NCI-H2107 treated with DMSO at 0.1 percent for 48 hours (cell line): Measurements from ENCODE around the gene MYL12A.
"Not testable (repeated sequence)": the region's sequence is repeated elsewhere in the genome, so short reads cannot be mapped to it uniquely, and the experiment has no call there.

Experiments
- DNase-seq: peaks from one replicate; lab custom pipeline; 2025; ENCODE audit not compliant: unreplicated experiment; lab: John Stamatoyannopoulos, UW

Gene MYL12A

DNA sequence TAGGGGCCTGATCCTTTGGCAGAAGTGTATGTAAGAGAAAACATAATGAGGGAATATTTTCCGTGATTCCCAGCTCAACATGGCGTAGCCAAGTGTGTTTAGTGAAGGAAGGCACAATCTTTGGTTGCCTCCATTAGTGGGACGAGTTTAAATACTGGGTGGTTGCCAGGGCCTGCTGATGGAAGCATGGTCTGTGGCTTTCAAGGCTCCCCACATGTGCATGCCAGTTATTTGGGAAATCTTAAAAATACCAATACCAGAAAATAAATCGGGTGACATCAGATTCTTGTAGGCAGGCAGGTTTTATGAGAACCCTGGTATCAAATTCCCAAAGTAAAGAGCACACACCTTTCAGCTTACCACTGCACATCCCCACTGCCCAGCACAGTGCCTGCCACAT lies 7.1 kb downstream of the MYL12A start:
- no peak for DNase-seq

DNA sequence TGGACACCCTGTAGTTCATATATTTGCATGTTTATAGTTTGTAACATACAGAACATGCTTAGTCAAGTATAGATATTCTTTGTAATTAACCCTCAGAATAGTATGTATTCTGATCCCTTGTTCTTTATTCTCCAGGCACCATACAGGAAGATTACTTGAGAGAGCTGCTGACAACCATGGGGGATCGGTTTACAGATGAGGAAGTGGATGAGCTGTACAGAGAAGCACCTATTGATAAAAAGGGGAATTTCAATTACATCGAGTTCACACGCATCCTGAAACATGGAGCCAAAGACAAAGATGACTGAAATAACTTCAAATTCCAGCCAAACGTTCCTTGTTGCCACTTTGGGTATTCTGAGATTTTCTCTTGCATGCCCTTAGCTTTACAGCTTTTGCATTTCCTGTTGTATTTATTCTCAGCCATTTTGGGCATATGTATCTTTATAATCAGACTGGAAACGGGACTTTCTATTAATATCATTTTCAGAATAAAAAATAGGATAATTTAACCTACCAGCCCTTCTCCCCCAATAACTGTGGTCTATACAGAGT lies 8.1 kb downstream of the MYL12A start:
- no peak for DNase-seq

- no peak for DNase-seq
Measured at GRCh38 chr18:3256693-3257626, 9.4 kb downstream of the MYL12A start.

- DNase-seq, result no peak
Measured at GRCh38 chr18:3257627-3258120, 10.1 kb downstream of the MYL12A start.

GRCh38 chr18:3260995-3261372 lies 13.4 kb downstream of the MYL12A start:
- no peak for DNase-seq

- DNase-seq, result peak; percentile 35
Measured at GRCh38 chr18:3261373-3262233, 14.0 kb downstream of the MYL12A start, which contains the start of gene MYL12B. Gene MYL12B (plus strand): TSS chr18:3262133. CDS start chr18:3272899, 10,766 bp downstream.

DNA sequence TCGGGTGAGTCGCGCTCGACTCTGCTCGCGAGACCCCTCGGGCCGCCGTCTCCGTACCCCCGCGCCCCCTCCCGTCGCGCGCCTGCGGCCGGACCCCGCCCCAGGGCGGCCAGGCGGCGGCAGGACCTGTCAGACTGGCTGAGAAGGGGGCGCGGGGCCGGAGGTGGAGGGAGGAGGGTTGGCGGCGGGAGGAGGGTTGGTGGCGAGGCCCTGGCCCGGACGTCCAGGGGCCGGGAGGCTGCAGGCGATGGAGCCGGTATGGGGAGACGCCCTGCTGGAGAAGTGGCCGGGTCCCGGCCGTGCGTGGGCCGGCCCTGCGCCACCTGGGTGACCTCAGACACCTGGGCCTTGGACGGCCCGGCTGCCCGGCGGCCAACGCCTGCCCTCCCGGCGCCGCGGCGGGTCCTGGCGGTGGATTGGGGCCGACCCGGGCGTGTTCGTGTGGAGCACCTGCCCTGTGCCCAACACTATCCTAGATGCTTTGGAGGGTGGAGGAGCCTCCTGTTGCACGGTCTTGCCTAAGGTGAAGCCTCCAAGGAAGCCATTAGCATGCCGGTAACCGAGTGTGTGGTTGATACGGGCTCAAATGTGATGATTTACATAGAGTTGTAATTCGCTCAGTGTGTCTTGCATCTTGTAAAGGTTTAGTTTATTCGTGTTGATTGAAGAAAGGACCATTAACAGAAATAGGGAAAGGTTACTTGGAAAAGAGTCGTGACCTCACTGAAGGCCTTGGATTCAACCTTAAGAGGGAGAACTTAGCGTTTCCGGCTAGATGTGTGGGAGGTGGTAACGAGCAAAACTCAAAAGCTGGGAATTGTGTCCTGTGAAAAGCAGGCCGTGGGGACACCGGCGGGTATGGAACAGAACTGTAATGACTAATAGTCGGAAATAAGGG lies 14.9 kb downstream of the MYL12A start:
- no peak for DNase-seq

GRCh38 chr18:3263132-3263700 lies 15.6 kb downstream of the MYL12A start:
- DNase-seq, result no peak

- DNase-seq, result no peak
Measured at GRCh38 chr18:3264362-3264761, 16.8 kb downstream of the MYL12A start.

DNA sequence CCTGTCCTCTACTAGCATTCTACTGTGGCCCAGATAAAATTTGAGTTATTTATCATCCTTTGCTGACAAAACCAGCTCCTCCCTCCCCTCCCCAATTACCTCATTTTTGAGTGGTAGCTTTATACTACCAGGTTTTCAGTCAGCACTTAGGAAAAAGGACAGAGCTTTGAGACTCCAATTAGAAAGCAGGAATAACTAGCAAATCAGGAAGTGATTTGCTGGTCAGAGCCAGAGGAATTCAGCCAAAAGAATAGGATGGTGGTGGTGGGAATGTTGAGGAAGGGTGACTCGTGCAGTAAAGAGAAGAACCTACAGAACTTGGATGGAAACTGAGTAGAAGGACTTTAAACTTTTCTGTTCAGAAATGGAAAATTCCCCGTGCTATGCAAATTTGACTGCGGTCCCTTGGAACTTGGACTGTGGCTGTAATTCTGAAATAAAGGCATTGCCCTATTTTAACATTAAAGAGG lies 18.0 kb downstream of the MYL12A start:
- no peak for DNase-seq

GRCh38 chr18:3266062-3266608 lies 18.5 kb downstream of the MYL12A start:
- no peak for DNase-seq

DNA sequence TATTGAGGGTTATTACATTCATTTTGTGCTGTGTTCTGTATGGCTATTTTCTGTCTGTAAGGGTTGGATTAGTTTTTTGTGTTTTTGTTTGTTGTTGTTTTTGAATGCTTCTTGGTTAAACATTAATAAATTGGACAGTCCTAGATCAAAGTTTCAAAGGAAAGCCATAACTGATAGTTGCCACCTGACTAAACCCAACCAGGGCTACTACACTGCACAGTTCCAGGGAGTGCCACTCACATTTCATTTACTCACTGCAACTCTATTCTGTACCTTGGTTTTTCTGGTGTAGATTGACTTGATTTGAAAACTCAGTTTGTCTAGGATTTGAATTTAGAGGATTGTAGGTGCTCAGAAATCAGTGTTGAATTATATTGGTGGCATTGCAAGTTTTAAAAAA lies 20.7 kb downstream of the MYL12A start:
- no peak for DNase-seq

- DNase-seq, result no peak
Measured at GRCh38 chr18:3269241-3269913, 21.8 kb downstream of the MYL12A start.

GRCh38 chr18:3269914-3270299 lies 22.3 kb downstream of the MYL12A start:
- no peak for DNase-seq

DNA sequence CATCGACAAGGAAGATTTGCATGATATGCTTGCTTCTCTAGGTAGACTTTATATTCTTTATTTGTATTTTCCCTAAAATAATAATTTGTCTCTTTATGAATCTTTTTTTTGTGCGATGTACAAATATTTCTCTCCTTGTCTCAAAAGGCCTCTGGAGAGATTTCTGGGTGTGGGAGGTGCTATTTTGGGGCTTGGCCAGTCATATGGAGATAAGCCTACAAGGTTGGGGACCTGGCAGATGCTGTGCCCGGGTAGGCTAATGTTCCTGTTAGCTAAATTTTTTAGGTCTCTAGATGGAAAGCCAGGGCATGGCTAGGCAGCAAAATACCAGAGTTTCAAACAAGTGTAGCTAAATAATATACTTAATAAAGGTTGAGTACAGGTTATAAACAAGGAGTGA lies 25.4 kb downstream of the MYL12A start:
- DNase-seq, result no peak

DNA sequence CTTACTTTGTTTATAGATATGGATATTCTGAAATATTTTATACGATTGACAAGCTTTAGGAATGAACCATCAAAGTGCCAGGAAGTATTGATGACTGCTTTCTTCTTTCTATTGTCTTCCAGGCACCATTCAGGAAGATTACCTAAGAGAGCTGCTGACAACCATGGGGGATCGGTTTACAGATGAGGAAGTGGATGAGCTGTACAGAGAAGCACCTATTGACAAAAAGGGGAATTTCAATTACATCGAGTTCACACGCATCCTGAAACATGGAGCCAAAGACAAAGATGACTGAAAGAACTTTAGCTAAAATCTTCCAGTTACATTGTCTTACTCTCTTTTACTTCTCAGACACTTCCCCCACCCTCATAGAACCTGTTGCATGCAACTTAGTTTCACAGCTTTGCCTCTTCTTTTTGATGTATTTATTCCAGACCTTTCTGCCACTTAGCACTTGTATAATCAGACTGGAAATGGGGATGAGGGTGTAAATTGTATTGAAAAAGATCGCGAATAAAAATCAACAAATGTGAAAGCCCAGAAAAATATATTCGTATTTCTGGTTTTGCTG lies 30.1 kb downstream of the MYL12A start:
- not testable (repeated sequence) for DNase-seq

DNA sequence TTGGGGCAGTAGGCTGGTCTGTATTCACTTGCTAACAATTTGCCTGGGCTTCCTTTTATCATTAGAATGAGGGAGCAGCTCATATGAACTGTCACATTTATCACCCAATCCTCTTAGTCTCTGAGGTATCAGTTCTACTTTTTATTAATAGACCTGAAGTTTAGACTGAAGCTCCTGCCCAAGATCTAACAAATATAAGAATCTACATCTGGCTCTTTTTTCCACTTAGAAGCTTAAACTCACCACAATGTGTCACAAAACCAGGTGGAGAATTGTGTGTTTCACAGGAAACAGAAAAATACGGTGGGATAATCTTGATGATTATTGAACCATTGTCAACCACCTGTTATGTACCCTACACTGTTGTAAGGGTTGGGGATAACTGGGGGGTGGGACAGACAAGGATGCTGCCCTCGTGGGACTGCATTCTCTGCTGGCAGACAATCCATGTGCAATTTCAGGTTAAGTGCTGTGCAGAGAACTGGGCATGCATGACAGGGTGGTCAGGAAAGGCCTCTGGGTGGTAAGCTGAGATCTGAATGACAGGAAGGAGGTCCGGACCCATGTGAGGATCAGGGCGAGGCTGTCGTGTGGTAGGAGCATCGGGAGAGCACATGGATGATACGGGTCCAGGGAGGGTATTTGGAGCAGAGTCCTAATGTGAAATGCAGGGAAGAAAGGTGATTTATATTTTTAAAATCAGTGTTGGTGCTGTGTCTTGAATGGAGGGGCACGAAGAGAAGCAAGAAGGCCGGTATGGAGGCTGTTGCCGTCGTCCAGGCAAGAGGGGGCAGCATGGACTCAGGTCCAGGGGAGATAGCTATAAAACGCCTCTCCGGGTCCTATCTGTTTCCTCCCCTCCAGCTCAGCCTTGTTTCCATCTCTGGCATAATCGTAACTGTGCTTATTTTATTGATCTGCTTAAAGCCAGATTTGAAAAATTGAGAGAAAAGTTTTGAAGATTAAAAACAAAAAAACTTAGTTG lies 31.9 kb downstream of the MYL12A start:
- no peak for DNase-seq
